PC-3 (cell line): ENCODE results near the gene PARD6B. TPM values are rescaled to one million over a fixed set of nuclear protein-coding genes. Genes with fewer than 3 reads are reported as not detected.

Source experiments
- ATAC-seq: fragments of 200-7000 bp; cut with Tn5 transposase; 2 replicates; pipeline ENCODE4 v1.9.1; 2020; ENCODE audit warnings: mild to moderate bottlenecking, moderate library complexity
- BruUV-seq: library from RNA; stranded (reverse); fragments of 400-500 nt; replicated peaks from 2 replicates; lab custom pipeline; 2021; lab: Mats Ljungman, UMichigan
- CTCF ChIA-PET: fragments of 300-600 bp; sonication (Branson Sonifier 250); formaldehyde crosslinking; loops from one replicate; lab custom pipeline; 2022; ENCODE audit warnings: antibody characterized with exemption; lab: Charles Lee
- POLR2A ChIA-PET: fragments of 300-600 bp; sonication (Branson Sonifier 250); formaldehyde crosslinking; loops from one replicate; lab custom pipeline; 2022; ENCODE audit warnings: antibody characterized with exemption; ENCODE audit not compliant: unreplicated experiment; lab: Charles Lee
- DNase-seq: peaks from one replicate; pipeline ENCODE4 v3.0.0-alpha.2; 2015
- H2AFZ ChIP-seq: fragments of 300-600 bp; sonication (generic); 2 replicates; pipeline ENCODE4 v1.6.0; 2016; ENCODE audit warnings: antibody characterized with exemption, low read length
- H3F3A ChIP-seq: fragments of 300-600 bp; sonication (generic); one replicate; pipeline ENCODE4 v1.6.0; 2017; ENCODE audit warnings: antibody characterized with exemption, low read length, control low read depth, mild to moderate bottlenecking; ENCODE audit not compliant: unreplicated experiment
- H3K27ac ChIP-seq: fragments of 300-600 bp; sonication (generic); 2 replicates; pipeline ENCODE4 v1.5.1; 2016; ENCODE audit warnings: mild to moderate bottlenecking, low read length
- H3K27me3 ChIP-seq: fragments of 300-600 bp; sonication (generic); 2 replicates; pipeline ENCODE4 v1.6.1; 2016; ENCODE audit warnings: low read length, mixed read lengths
- H3K36me3 ChIP-seq: fragments of 300-600 bp; sonication (generic); 2 replicates; pipeline ENCODE4 v1.6.1; 2016; ENCODE audit warnings: low read depth, mixed run types, low read length, mixed read lengths
- H3K4me1 ChIP-seq: fragments of 300-600 bp; sonication (generic); 2 replicates; pipeline ENCODE4 v1.5.1; 2016; ENCODE audit warnings: low read length; ENCODE audit not compliant: insufficient read depth
- H3K4me2 ChIP-seq: fragments of 300-600 bp; sonication (generic); 2 replicates; pipeline ENCODE4 v1.6.0; 2016; ENCODE audit warnings: low read length
- H3K4me3 ChIP-seq: fragments of 300-600 bp; sonication (generic); 2 replicates; pipeline ENCODE4 v1.5.1; 2016; ENCODE audit warnings: mild to moderate bottlenecking, low read length, mixed read lengths
- H3K79me2 ChIP-seq: fragments of 300-600 bp; sonication (generic); 2 replicates; pipeline ENCODE4 v1.6.1; 2017; ENCODE audit warnings: low read length, mixed read lengths
- H3K9ac ChIP-seq: fragments of 300-600 bp; sonication (generic); 2 replicates; pipeline ENCODE4 v1.6.0; 2016; ENCODE audit warnings: mild to moderate bottlenecking, low read length
- H3K9me2 ChIP-seq: fragments of 300-600 bp; sonication (generic); replicated peaks from 2 replicates; pipeline ENCODE4 v1.6.1; 2016; ENCODE audit warnings: mixed run types, low read length, mixed read lengths
- H3K9me3 ChIP-seq: fragments of 300-600 bp; sonication (generic); 2 replicates; pipeline ENCODE4 v1.6.1; 2016; ENCODE audit warnings: low read length, mixed read lengths
- H4K20me1 ChIP-seq: fragments of 300-600 bp; sonication (generic); 2 replicates; pipeline ENCODE4 v1.6.1; 2016; ENCODE audit warnings: low read length, mixed read lengths
- CTCF ChIP-seq: fragments of 300-600 bp; sonication (generic); conservative IDR thresholded peaks from 2 replicates; pipeline ENCODE4 v1.5.1; 2017; ENCODE audit warnings: antibody characterized with exemption, low read depth, mild to moderate bottlenecking, low read length
- EZH2 ChIP-seq: fragments of 300-600 bp; sonication (generic); IDR thresholded peaks from one replicate; pipeline ENCODE4 v1.6.1; 2017; ENCODE audit warnings: antibody characterized with exemption, mild to moderate bottlenecking, low read length; ENCODE audit not compliant: unreplicated experiment
- EZH2phosphoT487 ChIP-seq: fragments of 300-600 bp; sonication (generic); IDR thresholded peaks from 2 replicates; pipeline ENCODE4 v1.6.1; 2018; ENCODE audit warnings: mild to moderate bottlenecking, antibody characterized with exemption, low read length, borderline replicate concordance
- intact Hi-C: fragments of 100-400 bp; cut with micrococcal nuclease; formaldehyde crosslinking; loops from 2 replicates; pipeline ENCODE4 v1.9.0; 2023
- total RNA-seq: library from RNA; depleted of rRNA; stranded (reverse); fragments of >200 nt; gene quantifications from 2 replicates; pipeline ENCODE4 v1.2.3, GENCODE V29; 2014

PARD6B gene
- total RNA-seq, 1 experiment from 2014 or later, result 4.3 TPM

DNA sequence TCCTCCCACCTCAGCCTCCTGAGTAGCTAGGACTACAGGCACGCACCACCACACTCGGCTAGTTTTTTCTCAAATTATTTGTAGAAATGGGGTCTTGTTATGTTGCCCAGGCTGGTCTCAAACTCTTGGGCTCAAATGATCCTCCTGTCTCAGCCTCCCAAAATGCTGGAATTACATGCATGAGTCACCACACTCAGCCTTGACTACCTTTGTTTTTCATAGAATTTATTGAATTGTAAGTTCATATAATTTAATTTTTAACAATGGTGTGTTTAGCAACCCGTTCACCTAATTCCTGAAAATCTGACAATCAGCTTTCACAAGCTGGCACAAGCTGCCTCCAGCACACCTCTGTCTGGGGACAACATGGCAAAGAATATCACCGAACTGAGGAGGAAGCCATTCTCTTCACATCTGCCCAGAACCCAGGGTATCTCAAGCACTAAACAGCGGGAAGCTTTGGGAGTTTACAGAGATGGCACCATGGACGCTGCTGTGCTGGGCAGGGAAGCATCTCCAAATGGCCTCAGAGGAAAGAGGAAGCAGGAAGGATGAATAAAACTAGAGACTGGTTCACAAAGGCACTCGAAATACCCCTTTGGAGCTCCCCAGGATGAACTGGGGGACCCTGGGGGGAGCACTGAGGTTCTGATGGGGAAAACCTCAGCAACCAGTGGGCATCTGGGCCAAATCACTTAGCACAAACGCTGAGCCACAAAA, 43.0 kb upstream of the PARD6B start:
- no peaks in the 10 kb centered on the region for H3K9me2 ChIP-seq
- H3K36me3 ChIP-seq, result no peaks in the 10 kb centered on the region
- no peak overlapping the region for H3K4me3 ChIP-seq
- no TSS peak for BruUV-seq
- intact Hi-C loops, result no loop called here
- H3K4me2 ChIP-seq, result no peak overlapping the region
- DNase-seq, result no peak
- CTCF ChIA-PET, result no interaction called here
- POLR2A ChIA-PET, result no interaction called here
- H3K27ac ChIP-seq, result no peak overlapping the region
- H3K79me2 ChIP-seq, result no peaks in the 10 kb centered on the region
- no peak for TF ChIP-seq EZH2
- no peak for TF ChIP-seq CTCF
- no peak for TF ChIP-seq EZH2phosphoT487
- H3K9ac ChIP-seq, result no peak overlapping the region
- no peaks in the 10 kb centered on the region for H4K20me1 ChIP-seq
- no peak overlapping the region for H2AFZ ChIP-seq
- no peaks in the 10 kb centered on the region for H3K4me1 ChIP-seq
- no peaks in the 10 kb centered on the region for H3F3A ChIP-seq
- no peak for ATAC-seq
- H3K9me3 ChIP-seq, result no peaks in the 10 kb centered on the region
- no peaks in the 10 kb centered on the region for H3K27me3 ChIP-seq

- Histone ChIP-seq H3K27ac (no peak overlapping the region), H3K4me3 (no peak overlapping the region), H3F3A (no peaks in the 10 kb centered on the region), H3K4me2 (no peak overlapping the region), H3K9ac (no peak overlapping the region), H3K79me2 (no peaks in the 10 kb centered on the region), H3K27me3 (no peaks in the 10 kb centered on the region), H3K9me2 (no peaks in the 10 kb centered on the region), H3K9me3 (no peaks in the 10 kb centered on the region), H4K20me1 (no peaks in the 10 kb centered on the region), H2AFZ (no peak overlapping the region), H3K4me1 (peaks cover 8% of the 10 kb centered on the region), H3K36me3 (no peaks in the 10 kb centered on the region)
- no peak for DNase-seq
- BruUV-seq, result no TSS peak
- POLR2A ChIA-PET, result no interaction called here
- intact Hi-C loops, result no loop called here
- TF ChIP-seq EZH2, result no peak
- TF ChIP-seq EZH2phosphoT487, result no peak
- no peak for TF ChIP-seq CTCF
- ATAC-seq, result no peak
- CTCF ChIA-PET, result interaction anchor here (0.5 kb wide), 2 partner anchors 31 to 103 kb away, joined by 3 to 4 read pairs; no protein-coding TSS in a partner anchor
Measured at GRCh38 chr20:50689864-50690649, 41.3 kb upstream of the PARD6B start.
